Omental fat pad (tissue), 4 donors: Measurements from ENCODE around the gene RNF13. TPM values are rescaled to one million over a fixed set of nuclear protein-coding genes. Genes with fewer than 3 reads are reported as not detected.

Experiments used
- ATAC-seq: fragments of 150-250 bp; one replicate; pipeline ENCODE4 v1.9.1; 2016; ENCODE audit warnings: mild to moderate bottlenecking, moderate library complexity; ENCODE audit not compliant: low FRiP score
- DNase-seq: peaks from one replicate; pipeline ENCODE4 v3.0.0-alpha.2; 2019; ENCODE audit warnings: low spot score
- total RNA-seq, 4 donors: library from RNA; depleted of rRNA; stranded (reverse); fragments of >200 nt; gene quantifications; one replicate each; pipeline ENCODE4 v1.1.0, GENCODE V29; 2016
- TF ChIP-seq, protein P1 (sequence below), 3 donors: fragments of 450-650 bp; IDR thresholded peaks; one replicate each; pipeline ENCODE4 v1.5.1; 2016 to 2017; ENCODE audit warnings: antibody characterized with exemption in 3 of 3, mild to moderate bottlenecking in 3 of 3, moderate library complexity in 2 of 3

The RNF13 gene
- total RNA-seq, 4 donors from 2014 or later = 77.7 to 105 (median 95.9) TPM

DNA sequence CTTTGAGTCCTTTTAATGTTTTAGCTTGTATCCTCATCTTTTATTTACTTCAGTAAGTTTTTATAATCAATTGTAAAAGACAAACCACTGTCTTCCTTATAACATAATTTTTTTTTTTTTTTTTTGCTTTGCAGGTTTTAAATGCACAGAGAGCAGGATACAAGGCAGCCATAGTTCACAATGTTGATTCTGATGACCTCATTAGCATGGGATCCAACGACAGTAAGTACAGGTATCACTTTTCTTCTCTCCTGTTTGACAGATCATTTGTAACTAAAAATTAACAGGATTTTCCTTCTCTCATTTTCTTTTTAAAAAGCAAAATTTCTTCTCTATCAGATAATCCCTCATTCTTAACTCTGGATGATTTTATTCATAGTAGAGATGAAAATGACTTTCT, 82.3 kb downstream of the RNF13 start:
- TF ChIP-seq, protein P1, sequence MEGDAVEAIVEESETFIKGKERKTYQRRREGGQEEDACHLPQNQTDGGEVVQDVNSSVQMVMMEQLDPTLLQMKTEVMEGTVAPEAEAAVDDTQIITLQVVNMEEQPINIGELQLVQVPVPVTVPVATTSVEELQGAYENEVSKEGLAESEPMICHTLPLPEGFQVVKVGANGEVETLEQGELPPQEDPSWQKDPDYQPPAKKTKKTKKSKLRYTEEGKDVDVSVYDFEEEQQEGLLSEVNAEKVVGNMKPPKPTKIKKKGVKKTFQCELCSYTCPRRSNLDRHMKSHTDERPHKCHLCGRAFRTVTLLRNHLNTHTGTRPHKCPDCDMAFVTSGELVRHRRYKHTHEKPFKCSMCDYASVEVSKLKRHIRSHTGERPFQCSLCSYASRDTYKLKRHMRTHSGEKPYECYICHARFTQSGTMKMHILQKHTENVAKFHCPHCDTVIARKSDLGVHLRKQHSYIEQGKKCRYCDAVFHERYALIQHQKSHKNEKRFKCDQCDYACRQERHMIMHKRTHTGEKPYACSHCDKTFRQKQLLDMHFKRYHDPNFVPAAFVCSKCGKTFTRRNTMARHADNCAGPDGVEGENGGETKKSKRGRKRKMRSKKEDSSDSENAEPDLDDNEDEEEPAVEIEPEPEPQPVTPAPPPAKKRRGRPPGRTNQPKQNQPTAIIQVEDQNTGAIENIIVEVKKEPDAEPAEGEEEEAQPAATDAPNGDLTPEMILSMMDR (IDR thresholded peaks at IDR 0.05) = no peak
- no peak for ATAC-seq
- DNase-seq = no peak

DNA sequence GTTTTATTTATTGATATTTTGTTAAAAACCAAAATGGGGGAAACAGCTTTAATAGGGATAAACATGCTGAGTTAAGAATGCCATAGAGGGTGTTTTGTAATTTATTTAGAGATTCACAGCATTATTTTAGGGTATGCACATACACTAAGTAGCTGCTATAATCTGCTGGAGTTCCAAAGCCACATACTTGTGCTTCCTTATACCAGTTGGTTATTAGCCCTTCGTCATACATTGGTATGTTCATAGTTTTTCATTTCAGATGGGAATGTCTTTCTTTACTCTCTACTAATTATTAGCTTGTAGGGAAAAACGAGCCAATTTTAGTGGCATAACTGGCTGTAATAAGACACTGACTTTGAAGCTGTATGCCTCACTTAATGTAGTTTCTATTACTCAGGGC, 82.8 kb downstream of the RNF13 start:
- TF ChIP-seq, protein P1 (IDR thresholded peaks at IDR 0.05) = no peak
- ATAC-seq (no peak), DNase-seq (no peak)

DNA sequence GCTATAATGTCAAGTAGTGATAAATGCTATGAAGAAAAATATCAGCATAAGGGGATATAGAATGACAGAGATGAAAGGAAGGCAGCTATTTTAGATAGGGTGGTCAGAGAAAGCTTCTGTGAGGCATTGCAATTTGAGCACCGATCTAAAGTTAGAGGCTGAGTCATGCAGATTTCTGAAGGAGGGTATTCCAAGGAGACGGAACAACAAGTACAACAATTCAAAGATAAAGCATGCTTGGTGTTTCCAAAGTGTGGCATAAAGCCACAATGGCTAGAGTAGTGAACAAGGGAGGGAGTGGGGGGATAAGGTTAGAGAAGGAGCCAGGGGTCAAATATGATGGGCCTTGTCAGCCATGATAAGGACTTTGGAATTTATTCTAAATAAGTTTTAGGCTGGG, 85.8 kb downstream of the RNF13 start:
- TF ChIP-seq, protein P1 (IDR thresholded peaks at IDR 0.05) = no peak
- ATAC-seq = no peak

DNA sequence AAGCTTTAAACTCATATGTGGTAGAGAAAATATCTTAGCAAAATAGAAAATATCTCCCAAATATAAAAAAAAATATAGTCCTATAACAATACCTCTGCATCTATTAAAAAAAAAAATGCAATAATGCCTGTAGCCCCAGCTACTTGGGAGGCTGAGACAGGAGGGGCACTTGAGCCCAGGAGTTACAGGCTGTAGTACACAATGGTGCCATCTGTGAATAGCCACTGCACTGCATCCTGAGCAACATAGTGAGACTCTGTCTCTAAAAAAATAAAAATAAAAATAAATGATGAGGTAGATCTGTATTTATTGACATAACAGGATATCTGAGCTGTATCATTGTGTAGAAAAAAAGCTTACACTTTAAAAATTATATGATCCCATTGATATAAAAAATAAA, 87.3 kb downstream of the RNF13 start:
- no peak for DNase-seq

More for the DNA sequence above, 85.8 kb downstream of the RNF13 start:
- DNase-seq = no peak

DNA sequence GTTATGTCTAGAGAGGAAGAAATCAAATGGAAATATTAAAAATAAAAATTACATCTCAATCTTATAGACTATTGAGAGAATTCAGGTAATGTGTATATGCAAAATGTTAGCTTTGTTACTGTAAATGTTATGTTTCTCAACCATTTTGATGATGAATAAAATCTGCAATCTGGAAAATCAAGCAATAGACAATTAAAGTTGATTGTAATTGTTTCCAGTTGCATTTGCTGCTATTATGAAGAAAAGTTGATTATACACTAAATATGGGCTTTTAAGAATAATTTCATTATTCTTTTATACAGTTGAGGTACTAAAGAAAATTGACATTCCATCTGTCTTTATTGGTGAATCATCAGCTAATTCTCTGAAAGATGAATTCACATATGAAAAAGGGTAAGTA, 88.8 kb downstream of the RNF13 start:
- TF ChIP-seq, protein P1 (IDR thresholded peaks at IDR 0.05) = no peak
- no peak for ATAC-seq
- DNase-seq = no peak

More for the DNA sequence above, 87.3 kb downstream of the RNF13 start:
- TF ChIP-seq, protein P1 (IDR thresholded peaks at IDR 0.05) = no peak
- no peak for ATAC-seq

DNA sequence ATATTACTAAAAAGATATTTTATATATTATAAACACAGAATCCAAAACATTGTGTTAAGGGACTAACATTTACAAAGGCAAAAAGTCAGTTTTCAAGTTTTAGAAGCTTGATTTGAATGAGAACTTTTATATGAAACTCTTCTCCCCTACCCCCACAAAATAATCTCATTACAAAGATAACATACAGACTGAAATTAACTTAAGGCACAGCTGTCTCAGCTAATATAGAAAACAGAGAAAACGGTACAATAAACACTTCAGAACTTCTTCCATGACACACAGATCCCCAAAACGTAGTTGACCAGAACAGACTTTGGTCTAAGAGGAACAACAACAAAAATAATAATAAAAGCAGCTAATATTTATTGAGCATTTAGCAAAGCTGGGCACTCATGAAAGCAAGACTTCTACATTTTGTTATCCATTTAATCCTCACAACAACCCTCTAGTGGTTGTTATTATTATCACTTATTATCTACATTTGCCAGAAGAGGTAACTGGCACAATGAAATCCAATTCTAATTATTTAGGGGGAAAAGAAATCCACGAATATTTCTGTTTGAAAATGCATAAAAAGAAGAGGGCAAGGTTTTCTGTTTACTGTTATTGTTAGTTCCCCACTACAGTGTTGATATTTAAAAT, 89.6 kb downstream of the RNF13 start:
- ATAC-seq = no peak
- no peak for DNase-seq
- TF ChIP-seq, protein P1 (IDR thresholded peaks at IDR 0.05) = no peak

DNA sequence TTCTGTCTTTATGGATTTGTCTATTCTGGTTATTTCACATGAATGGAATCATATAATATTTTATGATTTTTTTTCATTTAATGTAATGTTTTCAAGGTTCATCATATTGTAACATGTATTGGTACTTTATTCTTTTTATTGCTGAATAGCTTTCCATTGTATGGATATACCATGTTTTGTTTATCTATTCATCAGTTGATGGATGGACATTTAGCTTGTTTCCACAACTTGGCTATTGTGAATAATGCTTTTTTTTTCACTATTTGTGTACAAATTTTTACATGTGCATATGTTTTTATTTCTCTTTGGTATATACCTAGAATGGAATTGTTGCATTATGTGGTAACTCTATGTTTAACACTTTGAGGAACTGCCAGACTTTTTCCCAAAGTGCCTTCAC, 93.0 kb downstream of the RNF13 start:
- TF ChIP-seq, protein P1 (IDR thresholded peaks at IDR 0.05) = no peak
- DNase-seq = no peak
- no peak for ATAC-seq
